Activated CD4-positive, alpha-beta T cell treated with anti-CD3 and anti-CD28 coated beads, Interleukin-2, amount 10 ng/mL, durations not matched to agents 24 days and 14 days (primary cell): ENCODE data around the gene RUFY1. TPM values are rescaled to one million over a fixed set of nuclear protein-coding genes. Genes with fewer than 3 reads are reported as not detected.

Experiments used
- DNase-seq: peaks from one replicate; pipeline ENCODE4 v3.0.0; 2022
- H3K27ac Mint-ChIP-seq: one replicate; pipeline ENCODE4 v1.8.0; 2022; ENCODE audit warnings: mild to moderate bottlenecking, mixed read lengths
- H3K27me3 Mint-ChIP-seq: one replicate; pipeline ENCODE4 v1.8.0; 2022; ENCODE audit warnings: mixed read lengths
- H3K36me3 Mint-ChIP-seq: one replicate; pipeline ENCODE4 v1.8.0; 2022; ENCODE audit warnings: low read depth, mild to moderate bottlenecking, mixed read lengths
- H3K4me1 Mint-ChIP-seq: one replicate; pipeline ENCODE4 v1.8.0; 2021; ENCODE audit warnings: mixed read lengths
- H3K4me3 Mint-ChIP-seq: one replicate; pipeline ENCODE4 v1.8.0; 2022; ENCODE audit warnings: mild to moderate bottlenecking, moderate library complexity, mixed read lengths
- H3K9me3 Mint-ChIP-seq: one replicate; pipeline ENCODE4 v1.8.0; 2021; ENCODE audit warnings: mixed read lengths
- intact Hi-C: fragments of 100-400 bp; cut with micrococcal nuclease; formaldehyde crosslinking; loops from one replicate; pipeline ENCODE4 v1.15.1; 2023
- total RNA-seq: library from RNA; stranded (reverse); gene quantifications from 2 replicates; pipeline ENCODE4 v1.2.3, GENCODE V29; 2022

Gene RUFY1
- total RNA-seq, 1 donor from 2014 or later = 38.8 TPM

DNA sequence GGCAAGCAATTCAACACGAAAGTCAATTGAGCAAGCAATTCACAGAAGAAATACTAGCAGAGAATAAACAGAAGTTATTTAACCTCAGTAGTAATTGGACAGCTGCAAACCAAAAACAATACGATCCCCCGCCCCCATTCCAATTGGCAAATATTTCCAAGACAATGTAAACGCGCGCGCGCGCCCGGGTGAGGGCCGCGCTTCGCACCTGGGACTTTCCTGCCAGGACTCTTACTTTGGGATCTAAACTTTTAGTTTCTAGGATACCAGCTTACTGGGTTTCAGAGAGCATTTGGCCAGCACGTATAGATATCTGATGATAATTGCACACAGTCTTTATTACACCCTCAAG is 8.6 kb downstream of the RUFY1 start:
- intact Hi-C loops = loop anchor here (1.0 to 10.0 kb wide), 3 partner anchors 8 to 1324 kb away; partner anchors contain the start of genes HNRNPH1 and PHYKPL
- peak; percentile 72 for DNase-seq
- peaks cover 39% of the 10 kb centered on the region for H3K36me3 Mint-ChIP-seq

DNA sequence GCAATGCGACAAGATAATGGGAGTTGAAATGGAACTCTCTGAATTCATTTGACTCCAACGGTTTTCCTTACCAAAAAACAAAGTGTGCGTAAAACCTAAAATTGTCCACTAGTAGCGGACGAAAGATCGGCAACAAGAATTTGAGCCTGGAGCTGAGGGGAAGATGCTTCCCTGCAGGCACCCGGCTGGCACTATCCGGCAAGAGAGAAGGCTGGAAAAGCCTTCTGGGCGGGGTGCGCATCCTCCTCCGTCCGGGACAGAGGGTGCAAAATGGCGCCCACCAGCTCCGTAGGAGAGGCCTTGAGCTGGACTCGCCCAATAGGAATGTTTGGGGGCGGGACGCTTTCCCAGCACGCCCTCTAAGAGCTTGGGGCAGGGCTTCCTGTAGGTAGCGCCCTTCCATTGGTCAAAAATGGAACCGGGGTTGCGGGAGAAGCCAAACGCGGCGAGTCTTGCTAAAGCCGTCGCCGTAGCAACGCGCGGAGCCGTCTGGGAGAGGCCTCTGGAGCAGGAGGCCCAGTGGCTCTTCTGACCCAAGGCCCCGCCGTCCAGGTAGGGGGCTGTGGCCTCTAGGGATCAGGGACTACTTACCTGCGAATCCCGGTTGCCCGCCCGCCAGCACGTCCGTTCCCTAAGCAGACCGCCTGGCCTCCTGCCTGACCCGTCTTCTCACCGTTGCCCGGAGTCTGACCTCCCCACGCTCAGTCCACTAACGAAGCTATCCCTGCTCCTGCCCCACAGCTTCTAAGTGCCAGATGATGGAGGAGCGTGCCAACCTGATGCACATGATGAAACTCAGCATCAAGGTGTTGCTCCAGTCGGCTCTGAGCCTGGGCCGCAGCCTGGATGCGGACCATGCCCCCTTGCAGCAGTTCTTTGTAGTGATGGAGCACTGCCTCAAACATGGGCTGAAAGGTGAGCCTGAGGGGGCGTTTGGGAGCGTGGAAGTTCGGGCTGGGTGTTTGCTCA is 9.2 kb downstream of the RUFY1 start:
- Mint-ChIP-seq H3K27me3 (no peaks in the 10 kb centered on the region), H3K4me3 (peak overlapping the region; percentile 92), H3K36me3 (peaks cover 36% of the 10 kb centered on the region), H3K9me3 (no peaks in the 10 kb centered on the region), H3K4me1 (peaks cover 18% of the 10 kb centered on the region), H3K27ac (peak overlapping the region; percentile 90)
- intact Hi-C loops = loop anchor here (1.0 to 10.0 kb wide), 3 partner anchors 8 to 1325 kb away; partner anchors contain the start of genes HNRNPH1 and PHYKPL
- DNase-seq = peak; percentile 98

More for the DNA sequence above, 8.6 kb downstream of the RUFY1 start:
- Mint-ChIP-seq H3K27me3 (no peaks in the 10 kb centered on the region), H3K9me3 (no peaks in the 10 kb centered on the region), H3K4me3 (peak overlapping the region; percentile 92), H3K27ac (peak overlapping the region; percentile 90), H3K4me1 (peaks cover 20% of the 10 kb centered on the region)

- intact Hi-C loops = no loop called here
- Mint-ChIP-seq H3K9me3 (no peaks in the 10 kb centered on the region), H3K27me3 (no peaks in the 10 kb centered on the region)
Measured at GRCh38 chr5:179564526-179564925, 14.2 kb downstream of the RUFY1 start.

GRCh38 chr5:179568721-179569120 is 18.4 kb downstream of the RUFY1 start:
- DNase-seq = no peak
- Mint-ChIP-seq H3K4me1 (no peaks in the 10 kb centered on the region), H3K27ac (no peak overlapping the region), H3K9me3 (no peaks in the 10 kb centered on the region), H3K27me3 (no peaks in the 10 kb centered on the region), H3K4me3 (no peak overlapping the region), H3K36me3 (peaks cover 38% of the 10 kb centered on the region)
- intact Hi-C loops = no loop called here

More at GRCh38 chr5:179564526-179564925, 14.2 kb downstream of the RUFY1 start:
- H3K4me3 Mint-ChIP-seq = no peak overlapping the region
- DNase-seq = no peak
- no peak overlapping the region for H3K27ac Mint-ChIP-seq
- peaks cover 40% of the 10 kb centered on the region for H3K36me3 Mint-ChIP-seq
- H3K4me1 Mint-ChIP-seq = peaks cover 3% of the 10 kb centered on the region

DNA sequence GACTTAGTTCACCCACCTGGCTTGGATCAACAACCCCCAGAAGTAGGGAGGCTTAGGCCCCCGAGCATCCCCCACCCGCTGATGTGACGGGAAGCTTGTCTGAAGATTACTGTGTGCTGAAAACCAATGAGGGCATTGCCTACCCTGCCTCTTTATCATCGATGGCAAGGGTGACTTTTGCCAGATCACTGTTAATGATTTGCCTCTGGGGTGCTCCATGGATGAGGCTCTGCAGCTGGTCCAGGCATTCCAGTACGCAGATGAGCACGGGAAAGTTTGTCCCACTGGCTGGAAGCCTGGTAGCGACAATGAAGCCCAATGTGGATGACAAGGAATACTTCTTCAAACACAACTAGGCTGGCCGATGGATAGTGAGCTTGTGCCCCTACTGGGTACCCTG is 22.0 kb downstream of the RUFY1 start:
- Mint-ChIP-seq H3K4me3 (no peak overlapping the region), H3K9me3 (no peaks in the 10 kb centered on the region)

GRCh38 chr5:179577286-179577960 is 27.1 kb downstream of the RUFY1 start:
- Mint-ChIP-seq H3K9me3 (no peaks in the 10 kb centered on the region), H3K36me3 (peaks cover 30% of the 10 kb centered on the region), H3K27ac (no peak overlapping the region), H3K4me1 (peaks cover 2% of the 10 kb centered on the region), H3K4me3 (no peak overlapping the region), H3K27me3 (no peaks in the 10 kb centered on the region)
- DNase-seq = no peak
- intact Hi-C loops = no loop called here

More for the DNA sequence above, 22.0 kb downstream of the RUFY1 start:
- Mint-ChIP-seq H3K4me1 (peaks cover 2% of the 10 kb centered on the region), H3K27ac (no peak overlapping the region), H3K27me3 (no peaks in the 10 kb centered on the region), H3K36me3 (peaks cover 38% of the 10 kb centered on the region)
- no peak for DNase-seq
- intact Hi-C loops = loop anchor here (5.0 kb wide), 1 partner anchor 35 kb away; no protein-coding TSS in a partner anchor

DNA sequence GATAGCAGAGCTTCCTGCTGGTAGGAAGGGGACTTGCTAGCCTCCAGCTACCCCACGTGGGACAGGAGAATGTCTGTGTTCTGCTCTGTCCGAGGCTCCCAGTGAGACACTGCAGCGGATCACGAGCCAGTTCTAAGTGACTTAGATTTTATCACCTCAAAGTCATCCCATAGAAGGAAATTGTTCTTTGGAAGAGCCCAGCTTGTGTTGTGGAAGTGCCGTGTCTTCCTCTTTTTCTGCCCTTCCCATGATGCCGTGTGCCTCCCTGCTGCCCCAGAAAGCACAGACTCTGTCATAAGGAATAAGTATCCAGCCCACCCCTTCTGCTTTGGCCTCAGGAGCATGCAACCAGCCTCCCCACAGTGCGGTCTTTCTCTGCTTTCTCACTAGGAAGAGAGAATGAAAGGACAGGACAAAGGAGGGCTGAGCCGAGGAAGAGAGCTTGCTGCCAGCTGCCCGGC is 35.6 kb downstream of the RUFY1 start:
- Mint-ChIP-seq H3K27ac (no peak overlapping the region), H3K9me3 (no peaks in the 10 kb centered on the region), H3K27me3 (no peaks in the 10 kb centered on the region), H3K4me3 (no peak overlapping the region), H3K36me3 (peaks cover 35% of the 10 kb centered on the region), H3K4me1 (no peaks in the 10 kb centered on the region)
- DNase-seq = no peak
- intact Hi-C loops = no loop called here

GRCh38 chr5:179588166-179588565 is 37.8 kb downstream of the RUFY1 start:
- peaks cover 36% of the 10 kb centered on the region for H3K36me3 Mint-ChIP-seq
- no peak overlapping the region for H3K4me3 Mint-ChIP-seq
- H3K9me3 Mint-ChIP-seq = no peaks in the 10 kb centered on the region
- H3K4me1 Mint-ChIP-seq = no peaks in the 10 kb centered on the region
- no peak overlapping the region for H3K27ac Mint-ChIP-seq
- intact Hi-C loops = no loop called here
- DNase-seq = no peak
- no peaks in the 10 kb centered on the region for H3K27me3 Mint-ChIP-seq

DNA sequence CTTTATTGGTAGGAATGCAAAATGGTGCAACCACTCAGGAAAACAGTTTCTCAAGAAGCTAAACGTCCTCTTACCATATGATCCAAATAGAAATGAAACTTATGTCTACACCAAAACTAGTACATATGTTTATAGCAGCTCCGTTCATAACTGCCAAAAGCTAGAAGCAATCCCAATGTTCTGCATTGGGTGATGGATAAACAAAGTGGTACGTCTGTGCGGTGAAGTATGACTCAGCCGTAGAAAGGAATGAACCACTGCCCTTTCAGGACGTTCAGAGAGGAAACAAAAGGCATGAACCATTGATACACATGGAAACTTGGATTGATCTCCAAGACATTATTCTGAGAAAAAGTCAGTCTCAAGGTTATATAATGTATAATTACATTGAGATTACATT is 45.6 kb downstream of the RUFY1 start:
- no peaks in the 10 kb centered on the region for H3K9me3 Mint-ChIP-seq
- peaks cover 52% of the 10 kb centered on the region for H3K36me3 Mint-ChIP-seq
- DNase-seq = no peak
- intact Hi-C loops = no loop called here
- no peaks in the 10 kb centered on the region for H3K27me3 Mint-ChIP-seq
- H3K4me3 Mint-ChIP-seq = no peak overlapping the region
- H3K27ac Mint-ChIP-seq = no peak overlapping the region
- no peaks in the 10 kb centered on the region for H3K4me1 Mint-ChIP-seq

- peaks cover 51% of the 10 kb centered on the region for H3K36me3 Mint-ChIP-seq
Measured at GRCh38 chr5:179596421-179596820, 46.1 kb downstream of the RUFY1 start.

GRCh38 chr5:179599100-179599499 is 48.7 kb downstream of the RUFY1 start:
- Mint-ChIP-seq H3K27ac (no peak overlapping the region), H3K36me3 (peaks cover 43% of the 10 kb centered on the region), H3K4me1 (no peaks in the 10 kb centered on the region), H3K27me3 (no peaks in the 10 kb centered on the region), H3K4me3 (no peak overlapping the region), H3K9me3 (no peaks in the 10 kb centered on the region)
- no peak for DNase-seq
- intact Hi-C loops = no loop called here

More at GRCh38 chr5:179596421-179596820, 46.1 kb downstream of the RUFY1 start:
- H3K4me1 Mint-ChIP-seq = no peaks in the 10 kb centered on the region
- H3K27me3 Mint-ChIP-seq = no peaks in the 10 kb centered on the region
- H3K4me3 Mint-ChIP-seq = no peak overlapping the region
- H3K27ac Mint-ChIP-seq = no peak overlapping the region
- no peak for DNase-seq
- no peaks in the 10 kb centered on the region for H3K9me3 Mint-ChIP-seq
- intact Hi-C loops = no loop called here

GRCh38 chr5:179599566-179599965 is 49.2 kb downstream of the RUFY1 start:
- Mint-ChIP-seq H3K27ac (no peak overlapping the region), H3K36me3 (peaks cover 45% of the 10 kb centered on the region), H3K4me1 (no peaks in the 10 kb centered on the region), H3K27me3 (no peaks in the 10 kb centered on the region), H3K4me3 (no peak overlapping the region), H3K9me3 (no peaks in the 10 kb centered on the region)
- intact Hi-C loops = no loop called here
- DNase-seq = no peak

- no peak for DNase-seq
- H3K4me1 Mint-ChIP-seq = no peaks in the 10 kb centered on the region
- H3K4me3 Mint-ChIP-seq = no peak overlapping the region
- no peak overlapping the region for H3K27ac Mint-ChIP-seq
- H3K27me3 Mint-ChIP-seq = no peaks in the 10 kb centered on the region
- no peaks in the 10 kb centered on the region for H3K9me3 Mint-ChIP-seq
- intact Hi-C loops = no loop called here
- peaks cover 41% of the 10 kb centered on the region for H3K36me3 Mint-ChIP-seq
Measured at GRCh38 chr5:179599973-179600372, 49.6 kb downstream of the RUFY1 start.
